Trophoblast cell (in vitro differentiated cells and primary cell): ENCODE data around the gene THBS2.

Experiments
- DNase-seq, 2 donors: peaks; one replicate each; pipeline ENCODE4 v3.0.0-alpha.2; 2016
- H2AFZ ChIP-seq: 2 replicates; pipeline ENCODE4 v1.6.1; 2013; ENCODE audit warnings: low read length, moderate library complexity, mild to moderate bottlenecking; ENCODE audit not compliant: insufficient read depth, poor library complexity
- H2AK5ac ChIP-seq: 2 replicates; pipeline ENCODE4 v1.6.1; 2013; ENCODE audit warnings: mild to moderate bottlenecking, low read length
- H2BK120ac ChIP-seq: 2 replicates; pipeline ENCODE4 v1.6.1; 2013; ENCODE audit warnings: low read length, mild to moderate bottlenecking, moderate library complexity; ENCODE audit not compliant: insufficient read depth, poor library complexity
- H2BK12ac ChIP-seq: 2 replicates; pipeline ENCODE4 v1.6.1; 2013; ENCODE audit warnings: mild to moderate bottlenecking, low read length, moderate library complexity
- H2BK5ac ChIP-seq: 2 replicates; pipeline ENCODE4 v1.6.1; 2013; ENCODE audit warnings: low read length, low read depth, moderate library complexity, mild to moderate bottlenecking; ENCODE audit not compliant: poor library complexity
- H3K14ac ChIP-seq: 2 replicates; pipeline ENCODE4 v1.6.1; 2013; ENCODE audit warnings: mild to moderate bottlenecking, low read length
- H3K18ac ChIP-seq: 2 replicates; pipeline ENCODE4 v1.6.1; 2013; ENCODE audit warnings: mild to moderate bottlenecking, low read length
- H3K23ac ChIP-seq: 2 replicates; pipeline ENCODE4 v1.6.1; 2013; ENCODE audit warnings: low read length
- H3K27ac ChIP-seq: 2 replicates; pipeline ENCODE4 v1.5.1; 2013; ENCODE audit warnings: low read depth, mild to moderate bottlenecking, inconsistent platforms, low read length, moderate library complexity
- H3K27me3 ChIP-seq: 2 replicates; pipeline ENCODE4 v1.6.1; 2013; ENCODE audit warnings: inconsistent platforms, mild to moderate bottlenecking, low read length, moderate library complexity; ENCODE audit not compliant: insufficient read depth
- H3K36me3 ChIP-seq, 2 experiments: 1 replicate in 1 of 2; 2 replicates in 1 of 2; pipeline ENCODE4 v1.6.1; 2013; ENCODE audit warnings: low read length in 2 of 2, mild to moderate bottlenecking in 2 of 2, moderate library complexity in 1 of 2; ENCODE audit not compliant: insufficient read depth in 2 of 2, control insufficient read depth in 1 of 2
- H3K4ac ChIP-seq: 2 replicates; pipeline ENCODE4 v1.6.1; 2013; ENCODE audit warnings: low read depth, mild to moderate bottlenecking, low read length, moderate library complexity
- H3K4me1 ChIP-seq, 2 experiments: 1 replicate in 1 of 2; 2 replicates in 1 of 2; pipeline ENCODE4 v1.6.1; 2013; ENCODE audit warnings: low read length in 2 of 2, mild to moderate bottlenecking in 2 of 2, moderate library complexity in 1 of 2; ENCODE audit not compliant: insufficient read depth in 2 of 2, control insufficient read depth in 1 of 2
- H3K4me2 ChIP-seq: 2 replicates; pipeline ENCODE4 v1.6.1; 2013; ENCODE audit warnings: inconsistent platforms, mild to moderate bottlenecking, low read length, moderate library complexity
- H3K4me3 ChIP-seq: 2 replicates; pipeline ENCODE4 v1.5.1; 2013; ENCODE audit warnings: mild to moderate bottlenecking, low read depth, low read length, inconsistent platforms
- H3K79me1 ChIP-seq: one replicate; pipeline ENCODE4 v1.6.1; 2013; ENCODE audit warnings: low read length
- H3K79me2 ChIP-seq: 2 replicates; pipeline ENCODE4 v1.6.1; 2013; ENCODE audit warnings: low read length, mild to moderate bottlenecking; ENCODE audit not compliant: control insufficient read depth, insufficient read depth, poor library complexity
- H3K9ac ChIP-seq: 2 replicates; pipeline ENCODE4 v1.6.1; 2013; ENCODE audit warnings: mild to moderate bottlenecking, low read length
- H3K9me3 ChIP-seq: 2 replicates; pipeline ENCODE4 v1.6.1; 2013; ENCODE audit warnings: low read depth, mild to moderate bottlenecking, control low read depth, inconsistent platforms, low read length; ENCODE audit not compliant: insufficient read depth
- H4K12ac ChIP-seq: 2 replicates; pipeline ENCODE4 v1.6.1; 2013; ENCODE audit warnings: low read depth, mild to moderate bottlenecking, low read length, moderate library complexity
- H4K8ac ChIP-seq: 2 replicates; pipeline ENCODE4 v1.6.1; 2013; ENCODE audit warnings: low read depth, mild to moderate bottlenecking, low read length, moderate library complexity
- H4K91ac ChIP-seq: one replicate; pipeline ENCODE4 v1.6.1; 2013; ENCODE audit warnings: low read depth, mild to moderate bottlenecking, low read length, moderate library complexity
- WGBS: extraction: QIAGEN DNeasy Blood & Tissue Kit; methylation state at CpG from one replicate; pipeline ENCODE4 v1.1.7; 2013; ENCODE audit warnings: missing lambda C conversion rate; ENCODE audit not compliant: insufficient read length, insufficient coverage; ENCODE audit errors: extremely low coverage; 5-methylcytosine and 5-hydroxymethylcytosine counted together

THBS2 gene

DNA sequence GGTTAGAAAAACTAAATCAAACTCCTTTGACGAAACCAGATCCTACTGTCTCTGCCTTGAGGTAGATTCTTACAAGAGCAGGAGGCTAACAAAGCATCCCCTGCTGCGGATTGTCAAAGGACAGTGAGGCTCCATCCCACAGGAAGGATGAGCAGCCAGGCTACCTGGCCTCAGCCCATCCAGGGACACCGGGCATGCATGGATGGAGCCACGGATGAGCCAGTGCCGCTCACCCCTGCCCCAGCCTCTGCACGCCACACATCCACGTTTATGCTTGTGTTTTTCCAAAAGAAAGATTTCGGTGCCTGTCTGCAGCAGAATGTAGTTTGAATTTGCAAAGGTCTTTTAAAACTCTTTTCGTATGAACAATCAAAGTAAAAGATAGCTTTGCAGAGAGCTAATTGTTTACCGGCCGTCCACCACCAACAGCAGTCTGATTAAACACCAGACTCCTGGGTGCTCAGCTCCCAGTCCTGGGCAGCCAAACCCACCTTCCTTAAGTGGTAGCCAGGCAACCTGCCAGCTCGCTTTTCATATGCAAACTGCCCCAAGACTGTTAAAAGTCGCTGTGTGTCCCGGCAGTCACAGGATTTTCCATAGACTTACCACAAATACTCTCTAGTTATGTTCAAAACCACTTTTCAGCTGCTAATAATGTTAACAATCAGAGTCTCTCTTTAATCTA lies 999 bp downstream of the THBS2 start:
- H2AFZ ChIP-seq = no peak overlapping the region
- H3K9me3 ChIP-seq = peaks cover 20% of the 10 kb centered on the region
- H3K4me3 ChIP-seq = peak overlapping the region; percentile 50
- no peaks in the 10 kb centered on the region for H3K79me2 ChIP-seq
- H4K8ac ChIP-seq = no peak overlapping the region
- no peak overlapping the region for H3K4me2 ChIP-seq
- H4K12ac ChIP-seq = no peak overlapping the region
- H3K27me3 ChIP-seq = peaks cover 25% of the 10 kb centered on the region
- H3K14ac ChIP-seq = no peak overlapping the region
- no peaks in the 10 kb centered on the region for H3K79me1 ChIP-seq
- no peak overlapping the region for H2BK5ac ChIP-seq
- no peak overlapping the region for H3K9ac ChIP-seq
- H3K23ac ChIP-seq = peak overlapping the region; percentile 95
- H3K18ac ChIP-seq = no peak overlapping the region
- no peak overlapping the region for H2BK12ac ChIP-seq
- no peaks in the 10 kb centered on the region for H3K36me3 ChIP-seq
- WGBS = no CpG with 5 or more reads among the region's 14 CpGs
- no peaks in the 10 kb centered on the region for H3K4me1 ChIP-seq
- no peak for DNase-seq
- H2BK120ac ChIP-seq = no peak overlapping the region
- H3K27ac ChIP-seq = no peak overlapping the region
- no peak overlapping the region for H2AK5ac ChIP-seq
- H3K4ac ChIP-seq = no peak overlapping the region
- no peak overlapping the region for H4K91ac ChIP-seq

DNA sequence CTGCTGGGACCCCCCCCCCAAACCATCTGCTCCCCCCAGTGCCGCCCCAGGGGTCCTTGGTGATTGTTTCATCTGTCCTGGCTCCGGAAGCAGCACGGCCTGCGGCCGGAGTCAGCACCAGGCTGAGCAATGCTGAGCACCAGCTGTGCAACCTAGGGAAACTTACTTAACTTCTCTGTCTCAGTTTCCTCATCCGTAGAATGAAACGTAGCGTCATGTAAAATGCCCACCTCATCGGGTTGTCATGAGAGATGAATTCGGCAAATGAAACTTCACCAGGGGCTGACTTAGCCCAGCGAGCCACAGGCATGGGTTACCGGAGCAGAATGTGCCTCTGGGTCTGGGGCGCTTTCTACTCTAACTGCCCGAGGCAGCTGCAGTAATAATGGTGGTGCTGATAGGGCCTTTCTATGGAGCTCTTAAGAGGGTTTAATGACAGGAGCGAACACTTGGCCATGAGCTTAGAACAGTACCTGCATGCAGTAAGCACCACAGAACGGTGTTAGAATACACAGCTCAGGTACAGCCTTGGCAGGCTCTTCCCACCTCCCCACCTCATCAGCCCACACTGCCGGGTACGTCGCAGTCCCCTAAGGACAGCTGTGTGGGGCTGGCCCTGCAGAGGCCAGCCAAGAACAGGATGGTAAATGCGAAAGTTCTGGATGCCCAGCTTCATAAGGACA lies 1.7 kb downstream of the THBS2 start:
- H4K8ac ChIP-seq = no peak overlapping the region
- no peak overlapping the region for H2BK5ac ChIP-seq
- H3K79me1 ChIP-seq = no peaks in the 10 kb centered on the region
- WGBS = no CpG with 5 or more reads among the region's 20 CpGs
- no peaks in the 10 kb centered on the region for H3K4me1 ChIP-seq
- H3K18ac ChIP-seq = no peak overlapping the region
- no peak overlapping the region for H4K91ac ChIP-seq
- no peak overlapping the region for H3K4me3 ChIP-seq
- no peak overlapping the region for H3K27ac ChIP-seq
- no peak overlapping the region for H3K23ac ChIP-seq
- no peak overlapping the region for H4K12ac ChIP-seq
- no peak for DNase-seq
- H3K4me2 ChIP-seq = no peak overlapping the region
- no peaks in the 10 kb centered on the region for H3K79me2 ChIP-seq
- H3K4ac ChIP-seq = no peak overlapping the region
- peaks cover 25% of the 10 kb centered on the region for H3K27me3 ChIP-seq
- peaks cover 23% of the 10 kb centered on the region for H3K9me3 ChIP-seq
- no peak overlapping the region for H2AFZ ChIP-seq
- H2BK12ac ChIP-seq = no peak overlapping the region
- no peaks in the 10 kb centered on the region for H3K36me3 ChIP-seq
- H2BK120ac ChIP-seq = no peak overlapping the region
- no peak overlapping the region for H3K9ac ChIP-seq
- H3K14ac ChIP-seq = no peak overlapping the region
- H2AK5ac ChIP-seq = no peak overlapping the region

DNA sequence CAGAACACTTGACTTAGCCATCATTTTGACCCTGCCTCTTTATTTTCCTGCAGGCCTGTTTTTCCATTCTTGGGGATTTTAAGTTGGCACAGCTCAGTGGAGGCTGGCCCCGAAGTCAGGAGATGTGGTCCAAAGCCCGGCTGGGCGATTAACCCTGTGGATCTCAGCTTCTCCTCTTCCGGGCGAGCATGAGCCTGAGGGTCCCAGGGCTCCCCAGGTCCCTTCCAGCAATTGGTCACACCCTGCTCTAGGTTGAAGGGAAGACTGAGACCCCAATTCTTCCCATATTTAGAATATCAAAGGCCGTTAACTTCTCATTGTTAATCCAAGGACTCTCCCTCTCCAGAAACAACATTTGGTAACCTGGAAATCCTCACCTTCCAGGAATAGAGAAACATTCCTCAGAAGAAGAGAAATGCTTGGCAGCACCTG lies 2.3 kb downstream of the THBS2 start:
- Histone ChIP-seq H3K14ac (no peak overlapping the region), H3K36me3 (no peaks in the 10 kb centered on the region), H3K9me3 (peaks cover 23% of the 10 kb centered on the region), H3K4ac (no peak overlapping the region), H2AFZ (no peak overlapping the region), H4K12ac (no peak overlapping the region), H2BK120ac (no peak overlapping the region), H3K79me1 (no peaks in the 10 kb centered on the region), H3K27ac (no peak overlapping the region), H3K27me3 (peaks cover 25% of the 10 kb centered on the region), H4K8ac (no peak overlapping the region), H3K23ac (no peak overlapping the region), H2AK5ac (no peak overlapping the region), H3K18ac (no peak overlapping the region), H3K4me1 (no peaks in the 10 kb centered on the region), H3K79me2 (no peaks in the 10 kb centered on the region), H3K4me2 (no peak overlapping the region), H3K4me3 (no peak overlapping the region), H3K9ac (no peak overlapping the region), H2BK12ac (no peak overlapping the region), H4K91ac (no peak overlapping the region), H2BK5ac (no peak overlapping the region)
- no peak for DNase-seq
- WGBS = no CpG with 5 or more reads among the region's 6 CpGs

- no peak overlapping the region for H3K23ac ChIP-seq
- peaks cover 25% of the 10 kb centered on the region for H3K27me3 ChIP-seq
- no peaks in the 10 kb centered on the region for H3K79me2 ChIP-seq
- no CpG with 5 or more reads among the region's 5 CpGs for WGBS
- no peak overlapping the region for H2BK12ac ChIP-seq
- H4K8ac ChIP-seq = no peak overlapping the region
- H3K9me3 ChIP-seq = peaks cover 22% of the 10 kb centered on the region
- no peaks in the 10 kb centered on the region for H3K4me1 ChIP-seq
- no peaks in the 10 kb centered on the region for H3K79me1 ChIP-seq
- H2AFZ ChIP-seq = no peak overlapping the region
- H2BK120ac ChIP-seq = no peak overlapping the region
- no peak overlapping the region for H2AK5ac ChIP-seq
- H3K9ac ChIP-seq = no peak overlapping the region
- H3K18ac ChIP-seq = no peak overlapping the region
- peak in 1 of 2 donors; percentile 22 for DNase-seq
- no peak overlapping the region for H4K91ac ChIP-seq
- no peak overlapping the region for H3K4ac ChIP-seq
- no peak overlapping the region for H3K4me2 ChIP-seq
- no peak overlapping the region for H3K27ac ChIP-seq
- no peak overlapping the region for H2BK5ac ChIP-seq
- no peaks in the 10 kb centered on the region for H3K36me3 ChIP-seq
- H3K14ac ChIP-seq = no peak overlapping the region
- no peak overlapping the region for H3K4me3 ChIP-seq
- no peak overlapping the region for H4K12ac ChIP-seq
These were observed 3.0 kb downstream of the THBS2 start for GRCh38 chr6:169250660-169251059.
